AG04449 (cell line): Measurements from ENCODE around the gene RUFY3.

Experiments
- CTCF ChIA-PET: fragments of 350-600 bp; formaldehyde crosslinking; extraction: SDS; loops from one replicate; lab custom pipeline; 2021; ENCODE audit warnings: antibody characterized with exemption; lab: Yijun Ruan, JAX
- POLR2A ChIA-PET: fragments of 400-600, 350-600 bp; formaldehyde crosslinking; extraction: SDS; loops from one replicate; lab custom pipeline; 2020; ENCODE audit warnings: antibody characterized with exemption, inconsistent platforms; lab: Yijun Ruan, JAX
- DNase-seq: peaks from one replicate; pipeline ENCODE4 v3.0.0-alpha.2; 2010; ENCODE audit warnings: low read depth, low spot score
- H3K4me3 ChIP-seq: 2 replicates; pipeline ENCODE4 v1.5.1; 2011; ENCODE audit warnings: low read depth, mild to moderate bottlenecking, control low read depth, low read length
- CTCF ChIP-seq: IDR thresholded peaks from one replicate; pipeline ENCODE4 v1.5.1; 2011; ENCODE audit warnings: mild to moderate bottlenecking, moderate library complexity, low read length, control low read depth, inconsistent platforms; ENCODE audit not compliant: insufficient read depth; ENCODE audit errors: missing control alignments

Gene RUFY3

GRCh38 chr4:70841211-70841610 lies 119.4 kb downstream of the RUFY3 start:
- no peak for TF ChIP-seq CTCF
- no peak overlapping the region for H3K4me3 ChIP-seq
- ChIA-PET POLR2A (no interaction called here), CTCF (no interaction called here)
- no peak for DNase-seq

- DNase-seq, result no peak
- no peak overlapping the region for H3K4me3 ChIP-seq
- ChIA-PET POLR2A (no interaction called here), CTCF (no interaction called here)
- TF ChIP-seq CTCF, result no peak
Observed at GRCh38 chr4:70841951-70842350, 120.2 kb downstream of the RUFY3 start.

GRCh38 chr4:70842761-70843435 lies 121.1 kb downstream of the RUFY3 start:
- TF ChIP-seq CTCF, result no peak
- POLR2A ChIA-PET, result no interaction called here
- CTCF ChIA-PET, result no interaction called here
- no peak overlapping the region for H3K4me3 ChIP-seq
- no peak for DNase-seq

GRCh38 chr4:70844180-70844579 lies 122.4 kb downstream of the RUFY3 start:
- CTCF ChIA-PET, result no interaction called here
- no peak for DNase-seq
- no peak overlapping the region for H3K4me3 ChIP-seq
- no peak for TF ChIP-seq CTCF
- POLR2A ChIA-PET, result no interaction called here

- H3K4me3 ChIP-seq, result no peak overlapping the region
- ChIA-PET POLR2A (no interaction called here), CTCF (no interaction called here)
- no peak for TF ChIP-seq CTCF
- DNase-seq, result no peak
Observed at GRCh38 chr4:70849291-70849690, 127.5 kb downstream of the RUFY3 start.

- no peak for DNase-seq
- CTCF ChIA-PET, result no interaction called here
- no peak overlapping the region for H3K4me3 ChIP-seq
- POLR2A ChIA-PET, result no interaction called here
- no peak for TF ChIP-seq CTCF
Observed at GRCh38 chr4:70855464-70855863, 133.7 kb downstream of the RUFY3 start.
